Measurements from ENCODE around the gene C3orf33. TPM values are rescaled to one million over a fixed set of nuclear protein-coding genes. Genes with fewer than 3 reads are reported as not detected.
A peak's percentile ranks its signal among the peaks of the same experiment; 100 is the strongest.

Gene C3orf33
- total RNA-seq, 3 donors from 2014 or later (not counting 1 experiment from before 2014, with no cell fraction given), result 0.88 to 2.5 (median 1.2) TPM

DNA sequence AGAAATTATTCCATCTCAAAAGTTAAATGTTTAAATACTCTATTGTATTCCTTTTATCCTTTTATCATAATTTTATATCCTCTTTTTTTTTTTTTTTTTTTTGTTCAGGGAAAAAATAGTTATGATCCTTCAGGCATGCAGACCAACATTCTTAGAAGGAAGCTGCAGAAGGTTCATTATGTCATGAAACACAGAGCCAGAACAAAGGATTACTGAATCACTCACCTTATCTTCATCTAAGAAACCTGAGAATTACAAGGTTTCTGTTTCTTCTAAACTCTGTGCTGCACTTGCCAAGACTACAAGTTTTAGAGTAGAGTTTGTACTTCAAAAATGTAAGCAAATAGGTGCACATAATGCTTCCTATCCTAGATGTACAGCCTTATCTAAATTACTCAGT is 64.5 kb downstream of the C3orf33 start:
- Mint-ChIP-seq H3K27me3 (ENCODE audit: low read depth in 2 of 2) (peaks cover 41 to 58% of the 10 kb centered on the region in 2 donors), H3K4me3 (no peak overlapping the region)
- TF ChIP-seq, protein P1, sequence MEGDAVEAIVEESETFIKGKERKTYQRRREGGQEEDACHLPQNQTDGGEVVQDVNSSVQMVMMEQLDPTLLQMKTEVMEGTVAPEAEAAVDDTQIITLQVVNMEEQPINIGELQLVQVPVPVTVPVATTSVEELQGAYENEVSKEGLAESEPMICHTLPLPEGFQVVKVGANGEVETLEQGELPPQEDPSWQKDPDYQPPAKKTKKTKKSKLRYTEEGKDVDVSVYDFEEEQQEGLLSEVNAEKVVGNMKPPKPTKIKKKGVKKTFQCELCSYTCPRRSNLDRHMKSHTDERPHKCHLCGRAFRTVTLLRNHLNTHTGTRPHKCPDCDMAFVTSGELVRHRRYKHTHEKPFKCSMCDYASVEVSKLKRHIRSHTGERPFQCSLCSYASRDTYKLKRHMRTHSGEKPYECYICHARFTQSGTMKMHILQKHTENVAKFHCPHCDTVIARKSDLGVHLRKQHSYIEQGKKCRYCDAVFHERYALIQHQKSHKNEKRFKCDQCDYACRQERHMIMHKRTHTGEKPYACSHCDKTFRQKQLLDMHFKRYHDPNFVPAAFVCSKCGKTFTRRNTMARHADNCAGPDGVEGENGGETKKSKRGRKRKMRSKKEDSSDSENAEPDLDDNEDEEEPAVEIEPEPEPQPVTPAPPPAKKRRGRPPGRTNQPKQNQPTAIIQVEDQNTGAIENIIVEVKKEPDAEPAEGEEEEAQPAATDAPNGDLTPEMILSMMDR (IDR thresholded peaks at IDR 0.05), result no peak

DNA sequence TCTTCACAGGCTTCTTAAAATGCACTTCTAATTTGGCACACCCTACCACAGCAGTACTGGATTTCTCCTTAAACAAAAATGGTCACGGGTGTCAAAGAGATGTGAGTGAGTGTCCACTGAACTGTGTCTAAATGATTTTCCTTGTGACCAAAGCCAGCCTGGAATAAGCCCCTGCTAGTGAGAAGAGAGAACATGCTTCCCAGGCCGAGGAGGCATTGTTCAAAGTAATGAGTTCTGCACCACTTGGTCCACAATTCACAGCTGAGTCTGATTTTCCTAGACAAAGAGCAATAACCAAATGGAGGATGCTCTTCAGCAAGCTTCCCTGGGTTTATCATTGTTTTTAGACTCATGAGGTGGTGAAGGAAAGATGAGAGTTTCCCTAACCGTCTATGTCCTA is 65.0 kb downstream of the C3orf33 start:
- no peak overlapping the region for H3K4me3 Mint-ChIP-seq
- no peaks in the 10 kb centered on the region for H3K9me3 ChIP-seq (ENCODE audit: control insufficient read depth, insufficient read depth, low read length)
- peaks cover 19% of the 10 kb centered on the region for H3K4me1 ChIP-seq (ENCODE audit: control insufficient read depth, insufficient read depth, low read length)
- no peaks in the 10 kb centered on the region for H3K36me3 ChIP-seq (ENCODE audit: control insufficient read depth, insufficient read depth, low read length)
- H3K4me3 ChIP-seq (ENCODE audit: low read length), result no peak overlapping the region
- intact Hi-C loops (cut with micrococcal nuclease), result loop anchor here (10.0 kb wide), 1 partner anchor 134 kb away; the partner anchor contains the start of gene GMPS
- ATAC-seq, result no peak
- WGBS (ENCODE audit: insufficient coverage), result 86% methylated on average over 3 of the region's 3 CpGs
- no peak overlapping the region for H3K27ac Mint-ChIP-seq
- H3K27me3 Mint-ChIP-seq (ENCODE audit: low read depth in 2 of 2), result peaks cover 39 to 53% of the 10 kb centered on the region in 2 donors
- peaks cover 32% of the 10 kb centered on the region for H3K27me3 ChIP-seq (ENCODE audit: control insufficient read depth, insufficient read depth, low read length)
- H3K36me3 Mint-ChIP-seq, result no peaks in the 10 kb centered on the region
- peaks cover 23 to 25% of the 10 kb centered on the region in 2 donors for H3K4me1 Mint-ChIP-seq
- TF ChIP-seq, protein P1 (IDR thresholded peaks at IDR 0.05), result no peak
- H3K27ac ChIP-seq (ENCODE audit: low read length), result no peak overlapping the region
- H3K9me3 Mint-ChIP-seq, result no peaks in the 10 kb centered on the region
- DNase-seq, result no peak

More for the DNA sequence above, 64.5 kb downstream of the C3orf33 start:
- Histone ChIP-seq H3K27ac (ENCODE audit: low read length) (no peak overlapping the region), H3K27me3 (ENCODE audit: control insufficient read depth, insufficient read depth, low read length) (peaks cover 32% of the 10 kb centered on the region), H3K9me3 (ENCODE audit: control insufficient read depth, insufficient read depth, low read length) (no peaks in the 10 kb centered on the region), H3K4me3 (ENCODE audit: low read length) (no peak overlapping the region), H3K4me1 (ENCODE audit: control insufficient read depth, insufficient read depth, low read length) (peaks cover 19% of the 10 kb centered on the region), H3K36me3 (ENCODE audit: control insufficient read depth, insufficient read depth, low read length) (no peaks in the 10 kb centered on the region)
- H3K27ac Mint-ChIP-seq, result no peak overlapping the region
- no peak for ATAC-seq
- H3K4me1 Mint-ChIP-seq, result peaks cover 24 to 25% of the 10 kb centered on the region in 2 donors
- no peak for DNase-seq
- no peaks in the 10 kb centered on the region for H3K9me3 Mint-ChIP-seq
- H3K36me3 Mint-ChIP-seq, result no peaks in the 10 kb centered on the region
- intact Hi-C loops (cut with micrococcal nuclease), result loop anchor here (10.0 kb wide), 1 partner anchor 133 kb away; the partner anchor contains the start of gene GMPS

DNA sequence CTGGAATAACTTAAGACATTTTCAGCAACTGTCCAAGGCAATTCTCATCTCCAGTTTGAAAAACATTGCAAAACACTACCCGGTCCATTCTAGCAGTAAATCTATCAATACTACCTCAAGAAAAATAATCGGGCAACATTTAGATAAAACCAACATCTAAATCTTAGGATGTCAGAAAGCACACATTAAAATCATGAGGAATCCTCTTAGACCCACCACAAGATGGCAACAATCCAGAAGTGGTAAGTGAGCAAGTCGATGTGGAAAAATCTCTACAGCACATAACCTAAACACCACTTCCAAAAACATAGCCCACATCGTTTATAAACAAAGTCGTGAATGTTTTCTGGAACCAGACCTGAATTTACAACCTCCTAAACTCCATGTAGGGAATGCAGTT is 66.9 kb downstream of the C3orf33 start:
- Histone ChIP-seq H3K4me3 (ENCODE audit: low read length) (no peak overlapping the region), H3K4me1 (ENCODE audit: control insufficient read depth, insufficient read depth, low read length) (peaks cover 7% of the 10 kb centered on the region), H3K27ac (ENCODE audit: low read length) (no peak overlapping the region), H3K36me3 (ENCODE audit: control insufficient read depth, insufficient read depth, low read length) (no peaks in the 10 kb centered on the region), H3K9me3 (ENCODE audit: control insufficient read depth, insufficient read depth, low read length) (no peaks in the 10 kb centered on the region), H3K27me3 (ENCODE audit: control insufficient read depth, insufficient read depth, low read length) (peaks cover 14% of the 10 kb centered on the region)
- Mint-ChIP-seq H3K4me3 (no peak overlapping the region), H3K9me3 (no peaks in the 10 kb centered on the region), H3K27me3 (ENCODE audit: low read depth in 2 of 2) (peaks cover 23 to 35% of the 10 kb centered on the region in 2 donors), H3K4me1 (peaks cover 6 to 14% of the 10 kb centered on the region in 2 donors), H3K27ac (no peak overlapping the region), H3K36me3 (no peaks in the 10 kb centered on the region)
- TF ChIP-seq, protein P1 (IDR thresholded peaks at IDR 0.05), result no peak
- no peak for ATAC-seq
- intact Hi-C loops (cut with micrococcal nuclease), result no loop called here
- peak in 1 of 2 donors; percentile 29 for DNase-seq
- WGBS (ENCODE audit: insufficient coverage), result 71% methylated on average over 5 of the region's 5 CpGs

DNA sequence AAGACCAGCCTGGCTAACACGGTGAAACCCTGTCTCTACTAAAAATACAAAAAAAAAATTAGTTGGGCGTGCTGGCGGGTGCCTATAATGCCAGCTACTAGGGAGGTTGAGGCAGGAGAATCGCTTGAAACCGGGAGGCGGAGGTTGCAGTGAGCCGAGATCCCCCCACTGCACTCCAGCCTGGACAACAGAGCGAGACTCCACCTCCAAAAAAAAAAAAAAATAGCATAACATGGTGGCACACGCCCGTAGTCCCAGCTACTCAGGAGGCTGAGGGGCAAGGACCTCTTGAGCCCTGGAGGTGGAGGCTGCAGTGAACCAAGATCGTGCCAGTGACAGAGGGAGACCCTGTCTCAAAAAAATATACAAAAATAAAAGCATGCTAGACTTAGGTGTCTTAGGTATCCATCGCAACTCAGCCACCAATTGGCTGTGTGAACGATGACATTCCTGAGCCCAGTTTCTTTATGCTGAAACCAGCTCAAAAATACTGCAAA is 67.5 kb downstream of the C3orf33 start:
- H3K4me3 ChIP-seq (ENCODE audit: low read length), result no peak overlapping the region
- WGBS (ENCODE audit: insufficient coverage), result 87% methylated on average over 12 of the region's 13 CpGs
- no peaks in the 10 kb centered on the region for H3K36me3 ChIP-seq (ENCODE audit: control insufficient read depth, insufficient read depth, low read length)
- peaks cover 17 to 30% of the 10 kb centered on the region in 2 donors for H3K27me3 Mint-ChIP-seq (ENCODE audit: low read depth in 2 of 2)
- H3K4me1 Mint-ChIP-seq, result peaks cover under 1 to 9% of the 10 kb centered on the region in 2 donors
- TF ChIP-seq, protein P1 (IDR thresholded peaks at IDR 0.05), result no peak
- no peaks in the 10 kb centered on the region for H3K9me3 ChIP-seq (ENCODE audit: control insufficient read depth, insufficient read depth, low read length)
- DNase-seq (no peak), ATAC-seq (no peak)
- H3K4me3 Mint-ChIP-seq, result no peak overlapping the region
- H3K4me1 ChIP-seq (ENCODE audit: control insufficient read depth, insufficient read depth, low read length), result peaks cover 2% of the 10 kb centered on the region
- H3K27ac Mint-ChIP-seq, result no peak overlapping the region
- no peaks in the 10 kb centered on the region for H3K9me3 Mint-ChIP-seq
- H3K36me3 Mint-ChIP-seq, result no peaks in the 10 kb centered on the region
- H3K27ac ChIP-seq (ENCODE audit: low read length), result no peak overlapping the region
- peaks cover 14% of the 10 kb centered on the region for H3K27me3 ChIP-seq (ENCODE audit: control insufficient read depth, insufficient read depth, low read length)
- intact Hi-C loops (cut with micrococcal nuclease), result no loop called here
